Superior temporal gyrus (tissue), 1 donor: ENCODE measurements around the gene G6PC2.
"Not testable (repeated sequence)": the region's sequence is repeated elsewhere in the genome, so short reads cannot be mapped to it uniquely, and the experiment has no call there.

ENCODE experiments used
- DNase-seq: peaks from one replicate; pipeline ENCODE4 v3.0.0-alpha.2; 2016; ENCODE audit errors: extremely low spot score

G6PC2 gene

GRCh38 chr2:168907940-168908662 lies 7.0 kb downstream of the G6PC2 start:
- no peak for DNase-seq

GRCh38 chr2:168910330-168910729 lies 9.2 kb downstream of the G6PC2 start:
- no peak for DNase-seq

GRCh38 chr2:168912466-168912865 lies 11.4 kb downstream of the G6PC2 start:
- DNase-seq, result peak; percentile 59

GRCh38 chr2:168912901-168913369 lies 11.8 kb downstream of the G6PC2 start:
- no peak for DNase-seq

GRCh38 chr2:168913495-168913894 lies 12.4 kb downstream of the G6PC2 start:
- no peak for DNase-seq

- DNase-seq, result peak; percentile 37
Observed at GRCh38 chr2:168915441-168916330, 14.6 kb downstream of the G6PC2 start.

GRCh38 chr2:168916331-168916675 lies 15.2 kb downstream of the G6PC2 start:
- DNase-seq, result no peak

DNA sequence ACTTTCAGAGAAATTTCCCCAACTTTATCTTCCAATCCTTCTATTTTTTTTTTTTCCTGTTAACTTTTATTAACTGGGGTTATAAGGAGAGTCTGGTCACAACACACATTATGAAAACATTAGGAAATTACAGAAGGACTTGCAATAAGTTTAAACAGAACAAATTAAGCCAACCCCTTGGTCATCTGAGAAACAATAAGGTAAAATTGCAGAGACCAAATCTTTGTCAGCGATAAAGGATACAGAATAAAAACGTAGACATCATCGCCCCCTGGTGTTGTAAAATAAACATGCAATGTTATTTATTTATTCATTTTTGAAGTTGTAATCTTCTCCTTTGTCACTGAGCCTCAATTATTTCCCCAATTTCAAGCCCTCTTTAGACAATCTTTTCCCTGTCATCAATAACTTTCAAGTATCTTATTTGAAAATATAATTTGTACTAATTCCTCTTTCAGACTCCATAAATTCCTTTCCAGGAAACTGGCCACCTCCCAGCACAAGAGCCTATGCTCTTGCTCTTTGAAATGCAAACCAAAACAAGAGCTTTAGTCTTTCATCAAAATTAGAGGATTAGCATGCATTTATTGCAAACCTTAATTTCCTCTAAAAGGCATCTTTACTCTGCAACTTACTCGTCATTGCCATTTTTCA lies 19.5 kb downstream of the G6PC2 start:
- no peak for DNase-seq

GRCh38 chr2:168926621-168927386 lies 25.7 kb downstream of the G6PC2 start:
- no peak for DNase-seq

DNA sequence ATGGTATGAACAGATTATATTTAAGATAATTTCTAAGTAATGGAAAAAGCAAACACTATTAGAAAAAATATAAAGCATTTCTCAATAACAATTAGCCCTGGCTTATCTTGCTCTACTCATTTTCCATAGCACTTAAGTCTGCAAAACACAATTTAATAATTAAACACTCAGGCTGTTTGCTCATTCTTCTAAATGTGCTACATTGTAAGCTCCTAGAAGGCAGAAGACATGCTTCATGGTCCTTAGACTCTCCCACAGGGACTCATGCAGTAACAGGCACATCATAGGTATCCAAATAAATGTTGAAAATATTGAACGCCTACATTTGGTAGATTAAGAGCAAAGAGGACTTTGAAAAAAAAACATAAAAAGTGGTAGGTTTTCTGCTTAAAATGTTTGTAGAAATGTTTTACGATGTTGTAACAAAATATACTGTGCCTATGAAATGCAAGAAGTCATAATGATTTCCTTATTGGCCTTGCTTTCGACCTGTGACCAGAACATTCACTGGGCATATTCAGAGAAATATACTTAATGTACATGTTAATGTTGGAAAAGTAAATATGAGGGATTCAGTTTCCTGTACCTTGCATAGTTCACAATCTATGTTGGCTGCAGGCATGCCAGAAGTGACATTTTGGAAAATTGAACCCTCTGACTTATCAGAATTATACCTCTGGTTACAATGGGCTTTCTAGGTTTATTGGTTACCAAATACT lies 27.2 kb downstream of the G6PC2 start:
- DNase-seq, result no peak

DNA sequence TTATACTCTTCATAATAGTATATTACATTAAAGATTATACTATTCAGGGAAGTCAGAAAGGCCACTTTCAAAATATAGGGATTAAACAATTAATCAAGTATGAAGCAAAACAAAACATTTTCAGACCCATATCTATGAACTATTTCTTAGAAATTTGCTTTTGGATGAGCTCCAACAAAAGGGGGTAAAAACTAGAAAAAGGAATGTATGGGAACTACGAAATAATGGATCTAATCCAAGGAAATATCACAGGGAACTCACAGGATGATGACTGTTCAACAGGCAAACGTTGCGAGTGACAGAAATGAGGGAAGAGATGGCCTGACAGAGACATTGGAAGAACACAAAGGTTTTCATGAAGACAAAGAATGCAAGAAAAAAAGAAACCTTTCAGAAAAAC lies 27.9 kb downstream of the G6PC2 start:
- no peak for DNase-seq

GRCh38 chr2:168930242-168930641 lies 29.2 kb downstream of the G6PC2 start:
- DNase-seq, result no peak

GRCh38 chr2:168932174-168932573 lies 31.1 kb downstream of the G6PC2 start:
- DNase-seq, result not testable (repeated sequence)

DNA sequence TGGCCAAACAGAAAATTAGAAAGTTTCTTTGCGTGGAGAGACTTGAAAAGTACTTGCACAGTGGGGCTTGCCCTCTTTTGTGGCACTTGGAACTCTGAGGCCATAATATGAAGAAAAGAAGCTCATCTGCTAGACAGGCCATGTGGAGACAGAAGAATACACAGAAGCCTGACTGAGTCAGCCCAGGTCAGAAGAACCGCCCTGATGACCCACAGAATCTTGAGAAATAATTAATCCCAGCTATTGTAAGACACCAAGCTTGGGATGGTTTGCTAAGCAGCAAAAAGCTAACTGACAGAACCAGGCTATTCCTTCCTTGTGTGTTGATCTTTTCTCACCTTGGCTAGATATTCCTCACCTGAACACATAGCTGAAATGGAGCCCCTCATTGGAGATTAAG lies 33.7 kb downstream of the G6PC2 start:
- DNase-seq, result no peak

DNA sequence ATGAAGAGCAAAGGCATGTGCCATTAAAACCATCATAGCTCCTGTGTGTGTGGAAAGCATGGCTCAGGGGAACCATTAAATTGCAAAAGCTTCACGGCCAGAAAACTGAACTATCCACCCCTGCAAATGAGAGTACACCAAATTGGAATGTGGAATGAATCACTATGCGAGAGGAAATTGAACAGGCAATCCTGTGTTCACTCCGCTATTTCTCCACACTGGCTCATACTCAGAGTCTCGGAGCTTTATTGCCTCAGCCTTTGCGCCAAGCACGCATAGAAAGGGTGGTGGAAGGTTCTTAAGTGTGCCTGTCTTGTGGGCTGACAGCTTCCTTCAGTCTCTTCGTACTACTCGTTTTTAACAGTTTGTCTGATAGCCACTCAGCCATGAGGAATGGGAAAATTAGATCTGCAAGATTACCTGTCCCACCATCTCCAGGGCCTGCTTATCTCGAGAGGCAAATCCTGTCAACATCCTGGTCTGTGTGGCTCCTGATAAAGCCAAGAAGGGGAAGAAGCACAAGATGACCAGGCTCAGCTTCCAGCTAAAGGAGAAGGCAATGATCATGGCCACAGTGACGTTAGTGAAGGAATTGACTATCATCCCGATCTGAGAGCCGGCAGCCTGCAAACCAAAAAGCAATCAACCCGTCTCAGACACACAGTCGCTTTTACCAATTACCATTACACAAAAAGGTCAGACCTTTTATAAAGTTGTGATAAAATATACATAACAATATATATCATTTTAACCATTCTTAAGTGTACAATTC lies 34.9 kb downstream of the G6PC2 start:
- no peak for DNase-seq

GRCh38 chr2:168939061-168939460 lies 38.0 kb downstream of the G6PC2 start:
- no peak for DNase-seq

DNA sequence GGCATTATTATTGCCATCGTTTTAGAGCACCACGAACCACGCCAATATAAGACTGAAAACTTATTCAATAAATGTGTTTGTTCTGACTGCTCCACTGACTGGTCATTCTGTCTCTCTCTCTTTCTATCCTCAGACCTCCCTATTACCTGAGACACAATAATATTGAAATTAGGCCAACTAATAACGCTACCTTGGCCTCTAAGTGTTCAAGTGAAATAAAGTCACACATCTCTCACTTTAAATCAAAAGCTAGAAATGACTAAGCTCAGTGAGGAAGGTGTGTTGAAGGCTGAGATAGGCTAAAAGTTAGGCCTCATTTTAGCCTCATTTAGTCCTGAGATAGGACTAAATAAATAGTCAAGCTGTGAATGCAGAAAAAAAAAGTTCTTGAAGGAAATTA lies 38.8 kb downstream of the G6PC2 start:
- no peak for DNase-seq

DNA sequence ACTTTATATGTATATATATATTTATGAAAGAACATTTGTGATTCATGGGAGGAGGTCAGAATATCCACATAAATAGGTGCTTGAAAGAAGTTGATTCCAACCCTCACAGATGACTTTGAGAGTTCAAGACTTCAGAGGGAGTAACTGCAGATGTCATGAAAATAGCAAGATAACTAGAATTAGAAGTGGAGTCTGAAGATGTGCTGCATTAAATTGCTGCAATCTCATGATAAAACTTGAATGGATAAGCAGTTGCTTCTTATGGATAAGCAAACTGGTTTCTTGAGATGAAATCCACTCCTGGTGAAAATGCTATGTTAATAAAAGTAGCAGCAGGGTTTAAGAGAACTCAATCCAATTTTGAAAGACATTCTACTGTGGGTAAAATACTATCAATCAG lies 40.2 kb downstream of the G6PC2 start:
- no peak for DNase-seq

DNA sequence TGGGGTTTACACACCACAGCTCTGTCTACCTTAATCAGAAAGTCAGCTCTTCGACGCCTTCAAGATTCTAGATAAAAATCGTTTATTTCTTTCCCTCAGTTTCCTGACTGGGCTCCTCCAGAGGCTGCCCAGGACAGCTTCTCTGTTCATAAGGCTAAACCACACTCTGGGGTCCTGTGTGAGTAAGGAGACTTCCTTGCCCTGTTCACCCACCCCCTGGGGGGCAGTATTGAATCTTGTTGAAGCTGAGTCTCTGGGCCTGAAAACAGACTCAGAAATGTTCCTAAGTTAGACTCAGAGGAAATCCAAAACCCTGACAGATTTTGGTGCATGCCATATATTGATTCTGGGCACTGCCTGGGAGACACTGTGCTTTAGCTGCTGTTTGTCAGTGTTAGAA lies 43.0 kb downstream of the G6PC2 start:
- DNase-seq, result no peak

DNA sequence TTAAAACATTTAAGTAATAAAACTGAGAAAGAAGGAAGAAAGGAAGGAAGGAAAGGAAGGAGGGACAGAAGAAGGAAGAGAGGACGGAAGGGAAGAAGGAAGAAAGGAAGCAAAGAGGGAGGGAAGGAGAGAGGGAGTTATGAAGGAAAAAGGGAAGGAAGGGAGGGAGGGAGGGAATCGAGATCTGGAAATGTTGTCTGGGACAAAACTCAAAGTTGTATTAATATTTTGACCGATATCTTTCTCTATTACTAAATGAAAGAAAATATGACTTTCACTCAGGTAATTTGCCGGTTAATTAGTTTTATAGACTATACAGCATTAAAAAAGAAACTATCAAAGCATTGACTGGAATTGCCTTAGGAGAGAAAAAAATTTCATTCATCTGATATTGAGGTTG lies 44.4 kb downstream of the G6PC2 start:
- no peak for DNase-seq
